Psoas muscle (tissue), 8 donors: ENCODE measurements around the gene SASH1. TPM values are rescaled to one million over a fixed set of nuclear protein-coding genes. Genes with fewer than 3 reads are reported as not detected.
A peak's percentile ranks its signal among the peaks of the same experiment; 100 is the strongest.
"Not testable (repeated sequence)": the region's sequence is repeated elsewhere in the genome, so short reads cannot be mapped to it uniquely, and the experiment has no call there.

Experiments
- ATAC-seq, 4 donors: fragments of 200-7000 bp; cut with Tn5 transposase; one replicate each; pipeline ENCODE4 v1.9.1; 2020; ENCODE audit warnings: moderate library complexity in 3 of 4, mild to moderate bottlenecking in 2 of 4
- DNase-seq, 2 donors: peaks; one replicate each; pipeline ENCODE4 v3.0.0-alpha.2; 2020
- H3K27ac ChIP-seq: fragments of 200-600 bp; one replicate; pipeline ENCODE4 v1.8.0; 2022
- H3K27me3 ChIP-seq, 3 donors: fragments of 200-600 bp in 1 of 3; one replicate each; pipeline versions ENCODE4 v1.6.1 to v1.8.0; 2013 to 2022; ENCODE audit warnings: low read length in 2 of 3, mild to moderate bottlenecking in 2 of 3, moderate library complexity in 1 of 3; ENCODE audit not compliant: insufficient read depth in 3 of 3
- H3K36me3 ChIP-seq, 2 donors: fragments of 200-600 bp in 1 of 2; one replicate each; pipeline versions ENCODE4 v1.6.1 to v1.8.0; 2013 to 2022; ENCODE audit warnings: low read depth in 1 of 2, mild to moderate bottlenecking in 1 of 2, moderate library complexity in 1 of 2; ENCODE audit not compliant: insufficient read depth in 1 of 2
- H3K4me1 ChIP-seq: fragments of 200-600 bp; one replicate; pipeline ENCODE4 v1.8.0; 2022
- H3K4me3 ChIP-seq: fragments of 200-600 bp; one replicate; pipeline ENCODE4 v1.8.0; 2022; ENCODE audit warnings: mild to moderate bottlenecking
- H3K9me3 ChIP-seq: fragments of 200-600 bp; one replicate; pipeline ENCODE4 v1.8.0; 2022
- WGBS, 3 donors: extraction: QIAGEN DNeasy Blood & Tissue Kit; methylation state at CpG; one replicate each; pipeline versions ENCODE4 v1.1.6 to v1.1.7; 2013; 5-methylcytosine and 5-hydroxymethylcytosine counted together
- intact Hi-C, 2 donors: fragments of 100-400 bp; cut with DNase I; formaldehyde crosslinking; loops; one replicate each; pipeline versions ENCODE4 v1.11.0 to v1.14.2; 2022
- polyA plus RNA-seq, 3 donors: library from polyadenylated mRNA; stranded (reverse); fragments of 200-250 nt; gene quantifications; one replicate each; pipeline ENCODE4 v1.2.3, GENCODE V29; 2013
- total RNA-seq, 4 donors: library from RNA; stranded (reverse); fragmentation: NEBNext Ultra II Directional in 2 of 4; extraction: Animal tissue kit (Norgen Biotek cat#: 25700) in 2 of 4; gene quantifications; one replicate each; pipeline versions ENCODE4 v1.2.1 to v1.2.4, GENCODE V29; 2021 to 2023
- TF ChIP-seq, protein P1 (sequence below): fragments of 200-600 bp; IDR thresholded peaks from one replicate; pipeline ENCODE4 v1.8.0; 2022; ENCODE audit warnings: antibody characterized with exemption
- donor health status: healthy with polysubstance abuse.
- donor health status: DM: no; HTN: no; CAD: no; lungs with moderate emphysema.
- donor health status: Bipolar disorder and iron deficiency.
- donor health status: healthy.
- donor health status: DM: yes; HTN: yes; CAD: no.
- donor health status: DM: no; HTN: no; CAD: no.
- donor health status: DM: no; HTN: no; CAD: no.
- donor health status: DM: yes; HTN: yes; CAD: no.

The SASH1 gene
- total and polyA plus RNA-seq, 7 donors, result 5.0 to 26.1 (median 13.0) TPM

DNA sequence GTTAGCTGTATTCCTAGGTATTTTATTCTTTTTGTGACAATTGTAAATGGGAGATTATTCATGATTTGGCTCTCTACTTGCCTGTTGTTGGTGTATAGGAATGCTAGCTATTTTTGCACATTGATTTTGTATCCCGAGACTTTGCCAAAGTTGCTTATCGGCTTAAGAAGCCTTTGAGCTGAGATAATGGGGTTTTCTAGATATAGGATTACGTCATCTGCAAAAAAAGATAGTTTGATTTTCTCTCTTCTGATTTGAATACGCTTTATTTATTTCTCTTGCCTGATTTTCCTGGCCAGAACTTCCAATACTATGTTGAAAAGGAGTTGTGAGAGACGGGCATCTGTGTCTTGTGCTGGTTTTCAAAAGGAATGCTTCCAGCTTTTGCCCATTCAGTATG is 241.0 kb downstream of the SASH1 start:
- no peak overlapping the region for H3K27ac ChIP-seq
- no peaks in the 10 kb centered on the region for H3K9me3 ChIP-seq
- TF ChIP-seq, protein P1, sequence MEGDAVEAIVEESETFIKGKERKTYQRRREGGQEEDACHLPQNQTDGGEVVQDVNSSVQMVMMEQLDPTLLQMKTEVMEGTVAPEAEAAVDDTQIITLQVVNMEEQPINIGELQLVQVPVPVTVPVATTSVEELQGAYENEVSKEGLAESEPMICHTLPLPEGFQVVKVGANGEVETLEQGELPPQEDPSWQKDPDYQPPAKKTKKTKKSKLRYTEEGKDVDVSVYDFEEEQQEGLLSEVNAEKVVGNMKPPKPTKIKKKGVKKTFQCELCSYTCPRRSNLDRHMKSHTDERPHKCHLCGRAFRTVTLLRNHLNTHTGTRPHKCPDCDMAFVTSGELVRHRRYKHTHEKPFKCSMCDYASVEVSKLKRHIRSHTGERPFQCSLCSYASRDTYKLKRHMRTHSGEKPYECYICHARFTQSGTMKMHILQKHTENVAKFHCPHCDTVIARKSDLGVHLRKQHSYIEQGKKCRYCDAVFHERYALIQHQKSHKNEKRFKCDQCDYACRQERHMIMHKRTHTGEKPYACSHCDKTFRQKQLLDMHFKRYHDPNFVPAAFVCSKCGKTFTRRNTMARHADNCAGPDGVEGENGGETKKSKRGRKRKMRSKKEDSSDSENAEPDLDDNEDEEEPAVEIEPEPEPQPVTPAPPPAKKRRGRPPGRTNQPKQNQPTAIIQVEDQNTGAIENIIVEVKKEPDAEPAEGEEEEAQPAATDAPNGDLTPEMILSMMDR, result no peak
- DNase-seq (no peak), ATAC-seq (no peak)
- no peaks in the 10 kb centered on the region for H3K36me3 ChIP-seq
- H3K4me3 ChIP-seq, result no peak overlapping the region
- intact Hi-C loops, result no loop called here
- no peaks in the 10 kb centered on the region for H3K27me3 ChIP-seq
- H3K4me1 ChIP-seq, result no peaks in the 10 kb centered on the region
- 51 to 58% (median 57%) methylated on average over 5 of the region's 5 CpGs for WGBS, 3 donors

DNA sequence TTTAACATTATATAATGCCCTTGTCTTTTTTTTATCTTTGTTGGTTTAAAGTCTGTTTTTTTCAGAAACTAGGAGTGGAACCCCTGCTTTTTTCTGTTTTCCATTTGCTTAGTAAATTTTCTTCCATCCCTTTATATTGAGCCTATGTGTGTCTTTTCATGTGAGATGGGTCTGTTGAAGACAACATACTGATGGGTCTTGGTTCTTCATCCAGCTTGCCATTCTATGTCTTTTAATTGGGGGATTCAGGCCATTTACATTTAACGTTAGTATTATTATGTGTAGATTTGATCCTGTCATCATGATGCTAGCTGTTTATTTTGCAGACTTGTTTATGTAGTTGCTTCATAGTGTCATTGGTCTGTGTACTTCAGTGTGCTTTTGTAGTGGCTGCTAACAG is 243.0 kb downstream of the SASH1 start:
- H3K9me3 ChIP-seq, H3K27ac ChIP-seq, DNase-seq, H3K36me3 ChIP-seq, intact Hi-C loops, ATAC-seq, H3K4me3 ChIP-seq, H3K4me1 ChIP-seq, H3K27me3 ChIP-seq: not testable (repeated sequence)
- 85 to 98% (median 95%) methylated on average over 1 of the region's 1 CpG for WGBS, 3 donors

DNA sequence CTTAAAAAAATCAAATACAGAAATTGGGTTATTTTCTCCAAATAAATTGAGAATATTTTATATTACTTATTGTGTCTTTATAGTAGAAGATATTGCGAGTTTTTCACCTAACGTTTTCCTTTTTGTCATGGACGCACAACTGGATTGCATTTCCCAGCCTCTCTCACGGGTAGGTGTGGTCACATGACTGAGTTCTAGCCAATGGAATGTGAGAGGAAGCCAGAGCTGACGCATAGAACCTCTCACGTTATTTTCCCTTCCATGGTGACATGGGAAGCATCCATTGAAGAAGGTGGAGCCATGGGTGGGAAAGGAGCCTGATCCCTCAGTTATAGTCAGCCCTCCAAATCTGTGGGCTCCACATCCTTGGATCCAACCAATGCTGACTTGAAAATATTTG is 248.2 kb downstream of the SASH1 start:
- WGBS, 3 donors, result 83 to 86% (median 83%) methylated on average over 6 of the region's 6 CpGs
- no peaks in the 10 kb centered on the region for H3K4me1 ChIP-seq
- no peaks in the 10 kb centered on the region for H3K9me3 ChIP-seq
- TF ChIP-seq, protein P1, result no peak
- no peak overlapping the region for H3K27ac ChIP-seq
- H3K36me3 ChIP-seq, result no peaks in the 10 kb centered on the region
- DNase-seq (no peak), ATAC-seq (no peak)
- intact Hi-C loops, result no loop called here
- no peak overlapping the region for H3K4me3 ChIP-seq
- no peaks in the 10 kb centered on the region for H3K27me3 ChIP-seq

DNA sequence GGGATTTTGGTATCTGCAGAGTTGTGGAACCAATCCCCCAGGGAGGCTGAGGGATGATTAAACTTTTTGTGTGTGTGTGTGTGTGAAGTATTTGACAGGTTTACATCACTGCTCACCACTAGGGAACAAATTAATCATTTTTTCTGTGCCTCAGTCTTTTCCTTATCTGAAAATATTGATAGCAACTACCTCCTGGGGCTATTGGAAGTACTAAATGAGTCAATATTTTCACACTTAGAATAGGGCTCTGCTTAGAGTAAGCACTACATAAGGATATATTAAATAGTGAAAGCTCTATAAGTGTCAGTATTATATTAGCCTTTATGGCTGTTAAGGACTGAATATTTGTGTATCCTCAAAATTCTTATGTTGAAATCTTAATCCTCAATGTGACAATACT is 249.0 kb downstream of the SASH1 start:
- intact Hi-C loops, result no loop called here
- Histone ChIP-seq H3K9me3 (no peaks in the 10 kb centered on the region), H3K4me1 (no peaks in the 10 kb centered on the region), H3K4me3 (no peak overlapping the region), H3K36me3 (no peaks in the 10 kb centered on the region), H3K27ac (no peak overlapping the region), H3K27me3 (no peaks in the 10 kb centered on the region)
- ATAC-seq, result no peak
- no peak for DNase-seq
- TF ChIP-seq, protein P1, result no peak

DNA sequence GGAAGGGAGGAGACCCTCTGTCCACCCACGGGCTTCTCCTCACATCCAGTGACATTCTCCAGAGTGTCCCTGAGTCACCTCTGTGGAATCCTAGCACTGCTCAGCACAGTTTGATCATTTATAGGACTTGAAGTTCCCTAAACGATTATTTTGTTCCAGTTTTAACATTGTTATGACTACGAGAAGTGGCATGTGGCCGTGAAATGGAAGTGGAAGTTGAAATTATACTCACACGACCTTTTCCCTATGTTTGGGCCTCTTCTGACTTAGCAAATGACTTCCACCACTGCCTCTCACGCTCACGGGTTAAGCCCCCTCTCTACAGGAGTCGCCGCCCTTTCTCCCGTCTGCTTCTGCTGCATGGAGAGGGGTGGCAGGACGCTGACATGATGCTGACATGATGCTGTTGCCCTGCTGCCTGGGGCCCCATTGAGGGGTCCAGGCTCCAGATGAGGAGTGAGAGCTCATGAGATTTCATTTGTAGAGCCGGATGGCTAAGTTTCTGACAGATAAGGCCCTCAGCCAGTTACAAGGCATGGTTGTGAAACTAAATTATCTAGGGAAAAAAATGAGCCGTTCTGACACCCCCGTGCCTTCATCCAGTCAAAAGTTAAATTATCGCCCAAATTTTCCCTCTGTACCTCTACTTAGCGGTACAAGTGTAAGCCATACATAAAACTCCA is 250.6 kb downstream of the SASH1 start:
- TF ChIP-seq, protein P1, result no peak
- Histone ChIP-seq H3K4me3 (no peak overlapping the region), H3K27ac (no peak overlapping the region), H3K36me3 (no peaks in the 10 kb centered on the region), H3K27me3 (no peaks in the 10 kb centered on the region), H3K9me3 (no peaks in the 10 kb centered on the region), H3K4me1 (no peaks in the 10 kb centered on the region)
- ATAC-seq (peak in 3 of 4 donors; percentile 52 to 74 (median 53)), DNase-seq (peak in 1 of 2 donors; percentile 21)
- intact Hi-C loops, result no loop called here
- 44 to 65% (median 50%) methylated on average over 16 of the region's 16 CpGs for WGBS, 3 donors
